Measurements from ENCODE around the gene TEC.

DNA sequence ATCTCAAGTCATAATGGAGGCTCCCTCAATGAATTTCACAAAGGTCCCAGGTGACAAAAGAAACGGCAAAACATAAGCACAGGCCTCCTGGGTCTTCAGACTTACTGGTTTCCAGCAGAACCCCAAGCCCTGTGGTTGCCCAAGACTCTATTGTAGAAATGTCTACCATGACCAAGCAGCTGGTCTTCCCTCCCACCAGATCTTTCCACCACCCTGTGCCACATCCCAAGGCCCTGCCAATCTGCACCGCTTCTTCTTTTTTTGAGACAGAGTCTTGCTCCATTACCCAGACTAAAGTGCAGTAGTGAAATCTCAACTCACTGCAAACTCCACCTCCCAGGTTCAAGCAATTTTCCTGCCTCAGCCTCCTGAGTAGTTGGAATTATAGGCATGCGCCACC, 112.4 kb downstream of the TEC start:
- TF ChIP-seq POLR2AphosphoS5 (IDR thresholded peaks at IDR 0.05; ENCODE audit: low read depth, low read length) (no peak), REST (IDR thresholded peaks at IDR 0.05; ENCODE audit: insufficient read depth in 1 of 2, low read depth in 2 of 2, low read length in 1 of 2) (no peak), CTCF (IDR thresholded peaks at IDR 0.05) (no peak), SIN3A (IDR thresholded peaks at IDR 0.05; ENCODE audit: borderline replicate concordance, insufficient read depth, low read depth, low read length) (no peak)

Data from Panc1 (cell line).